Trophoblast cell (in vitro differentiated cells and primary cell): Measurements from ENCODE around the gene NR2E3.

Source experiments
- DNase-seq, 2 donors: peaks; one replicate each; pipeline ENCODE4 v3.0.0-alpha.2; 2016
- H2AFZ ChIP-seq: 2 replicates; pipeline ENCODE4 v1.6.1; 2013; ENCODE audit warnings: low read length, moderate library complexity, mild to moderate bottlenecking; ENCODE audit not compliant: insufficient read depth, poor library complexity
- H2AK5ac ChIP-seq: 2 replicates; pipeline ENCODE4 v1.6.1; 2013; ENCODE audit warnings: mild to moderate bottlenecking, low read length
- H2BK120ac ChIP-seq: 2 replicates; pipeline ENCODE4 v1.6.1; 2013; ENCODE audit warnings: low read length, mild to moderate bottlenecking, moderate library complexity; ENCODE audit not compliant: insufficient read depth, poor library complexity
- H2BK12ac ChIP-seq: 2 replicates; pipeline ENCODE4 v1.6.1; 2013; ENCODE audit warnings: mild to moderate bottlenecking, low read length, moderate library complexity
- H2BK5ac ChIP-seq: 2 replicates; pipeline ENCODE4 v1.6.1; 2013; ENCODE audit warnings: low read length, low read depth, moderate library complexity, mild to moderate bottlenecking; ENCODE audit not compliant: poor library complexity
- H3K14ac ChIP-seq: 2 replicates; pipeline ENCODE4 v1.6.1; 2013; ENCODE audit warnings: mild to moderate bottlenecking, low read length
- H3K18ac ChIP-seq: 2 replicates; pipeline ENCODE4 v1.6.1; 2013; ENCODE audit warnings: mild to moderate bottlenecking, low read length
- H3K23ac ChIP-seq: 2 replicates; pipeline ENCODE4 v1.6.1; 2013; ENCODE audit warnings: low read length
- H3K27ac ChIP-seq: 2 replicates; pipeline ENCODE4 v1.5.1; 2013; ENCODE audit warnings: low read depth, mild to moderate bottlenecking, inconsistent platforms, low read length, moderate library complexity
- H3K27me3 ChIP-seq: 2 replicates; pipeline ENCODE4 v1.6.1; 2013; ENCODE audit warnings: inconsistent platforms, mild to moderate bottlenecking, low read length, moderate library complexity; ENCODE audit not compliant: insufficient read depth
- H3K36me3 ChIP-seq, 2 experiments: 1 replicate in 1 of 2; 2 replicates in 1 of 2; pipeline ENCODE4 v1.6.1; 2013; ENCODE audit warnings: low read length in 2 of 2, mild to moderate bottlenecking in 2 of 2, moderate library complexity in 1 of 2; ENCODE audit not compliant: insufficient read depth in 2 of 2, control insufficient read depth in 1 of 2
- H3K4ac ChIP-seq: 2 replicates; pipeline ENCODE4 v1.6.1; 2013; ENCODE audit warnings: low read depth, mild to moderate bottlenecking, low read length, moderate library complexity
- H3K4me1 ChIP-seq, 2 experiments: 1 replicate in 1 of 2; 2 replicates in 1 of 2; pipeline ENCODE4 v1.6.1; 2013; ENCODE audit warnings: low read length in 2 of 2, mild to moderate bottlenecking in 2 of 2, moderate library complexity in 1 of 2; ENCODE audit not compliant: insufficient read depth in 2 of 2, control insufficient read depth in 1 of 2
- H3K4me2 ChIP-seq: 2 replicates; pipeline ENCODE4 v1.6.1; 2013; ENCODE audit warnings: inconsistent platforms, mild to moderate bottlenecking, low read length, moderate library complexity
- H3K4me3 ChIP-seq: 2 replicates; pipeline ENCODE4 v1.5.1; 2013; ENCODE audit warnings: mild to moderate bottlenecking, low read depth, low read length, inconsistent platforms
- H3K79me1 ChIP-seq: one replicate; pipeline ENCODE4 v1.6.1; 2013; ENCODE audit warnings: low read length
- H3K79me2 ChIP-seq: 2 replicates; pipeline ENCODE4 v1.6.1; 2013; ENCODE audit warnings: low read length, mild to moderate bottlenecking; ENCODE audit not compliant: control insufficient read depth, insufficient read depth, poor library complexity
- H3K9ac ChIP-seq: 2 replicates; pipeline ENCODE4 v1.6.1; 2013; ENCODE audit warnings: mild to moderate bottlenecking, low read length
- H3K9me3 ChIP-seq: 2 replicates; pipeline ENCODE4 v1.6.1; 2013; ENCODE audit warnings: low read depth, mild to moderate bottlenecking, control low read depth, inconsistent platforms, low read length; ENCODE audit not compliant: insufficient read depth
- H4K12ac ChIP-seq: 2 replicates; pipeline ENCODE4 v1.6.1; 2013; ENCODE audit warnings: low read depth, mild to moderate bottlenecking, low read length, moderate library complexity
- H4K8ac ChIP-seq: 2 replicates; pipeline ENCODE4 v1.6.1; 2013; ENCODE audit warnings: low read depth, mild to moderate bottlenecking, low read length, moderate library complexity
- H4K91ac ChIP-seq: one replicate; pipeline ENCODE4 v1.6.1; 2013; ENCODE audit warnings: low read depth, mild to moderate bottlenecking, low read length, moderate library complexity
- WGBS: extraction: QIAGEN DNeasy Blood & Tissue Kit; methylation state at CpG from one replicate; pipeline ENCODE4 v1.1.7; 2013; ENCODE audit warnings: missing lambda C conversion rate; ENCODE audit not compliant: insufficient read length, insufficient coverage; ENCODE audit errors: extremely low coverage; 5-methylcytosine and 5-hydroxymethylcytosine counted together

NR2E3 gene

DNA sequence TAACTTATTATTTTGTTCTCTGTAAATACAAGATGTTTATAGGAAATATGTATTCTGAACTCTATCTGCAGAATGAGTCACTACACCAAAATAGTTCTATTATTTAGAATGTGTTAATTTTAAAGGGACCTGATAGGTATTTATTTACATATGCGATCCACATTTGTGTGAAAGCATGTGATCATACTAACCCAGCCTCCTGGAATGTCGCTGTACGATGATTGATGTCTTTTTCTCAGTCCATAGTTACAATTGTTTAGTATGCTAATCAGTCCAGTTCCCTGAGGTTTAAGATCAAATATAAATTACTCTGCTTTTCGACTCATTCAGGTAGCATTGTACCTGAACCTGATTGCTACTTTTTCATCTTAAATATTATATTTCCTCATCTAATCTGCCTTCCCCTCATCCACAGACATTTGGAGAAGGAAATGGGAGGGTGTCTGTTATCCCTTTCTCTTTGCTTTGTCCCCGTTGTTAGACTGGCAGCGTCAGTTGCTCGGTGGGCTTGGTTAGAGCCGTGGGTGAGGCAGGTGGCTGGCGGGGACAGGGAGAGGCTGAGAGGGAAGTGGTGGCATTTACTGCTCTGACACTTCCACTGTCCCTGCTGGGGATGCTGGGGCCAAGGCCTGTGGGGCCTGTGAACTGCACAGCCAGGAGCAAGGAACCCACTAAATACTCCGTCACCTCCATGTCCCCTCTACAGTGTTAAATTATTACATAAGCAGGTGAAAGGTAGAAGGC, 27.8 kb upstream of the NR2E3 start:
- no CpG with 5 or more reads among the region's 10 CpGs for WGBS

DNA sequence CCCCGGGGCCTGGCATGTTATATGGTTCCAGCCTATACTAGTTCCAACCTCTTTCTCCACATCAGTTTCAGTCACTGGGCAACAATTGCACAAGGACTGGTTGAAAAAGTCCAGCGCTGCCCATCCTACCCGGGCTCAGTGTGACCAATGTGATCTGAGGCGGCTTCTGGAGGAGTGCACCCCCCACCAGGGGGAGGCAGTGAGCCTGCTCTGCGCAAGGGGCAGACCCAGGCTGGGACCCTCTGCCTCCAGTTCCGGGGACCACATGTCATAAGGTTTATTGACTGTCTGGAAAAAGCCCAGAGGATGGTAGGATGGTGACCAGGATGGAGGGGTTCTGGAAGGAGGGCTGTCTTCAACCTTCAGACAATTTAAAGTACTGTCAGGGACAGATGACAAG, 25.6 kb upstream of the NR2E3 start:
- no peaks in the 10 kb centered on the region for H3K79me2 ChIP-seq
- no peak overlapping the region for H3K4me3 ChIP-seq
- H3K18ac ChIP-seq = no peak overlapping the region
- no peaks in the 10 kb centered on the region for H3K36me3 ChIP-seq
- H2BK120ac ChIP-seq = no peak overlapping the region
- no peak overlapping the region for H3K14ac ChIP-seq
- H2BK5ac ChIP-seq = no peak overlapping the region
- H3K4me2 ChIP-seq = no peak overlapping the region
- no peak overlapping the region for H3K23ac ChIP-seq
- H3K4ac ChIP-seq = no peak overlapping the region
- H2AK5ac ChIP-seq = no peak overlapping the region
- H3K9me3 ChIP-seq = peaks cover 3% of the 10 kb centered on the region
- no peaks in the 10 kb centered on the region for H3K79me1 ChIP-seq
- no peak overlapping the region for H2AFZ ChIP-seq
- H4K91ac ChIP-seq = no peak overlapping the region
- H3K9ac ChIP-seq = no peak overlapping the region
- H4K12ac ChIP-seq = no peak overlapping the region
- no peak overlapping the region for H3K27ac ChIP-seq
- no peak overlapping the region for H4K8ac ChIP-seq
- H3K27me3 ChIP-seq = no peaks in the 10 kb centered on the region
- peaks cover 0 to under 1% of the 10 kb centered on the region in 2 experiments for H3K4me1 ChIP-seq
- peak in 1 of 2 donors; percentile 19 for DNase-seq
- H2BK12ac ChIP-seq = no peak overlapping the region
- WGBS = no CpG with 5 or more reads among the region's 6 CpGs

More for the DNA sequence above, 27.8 kb upstream of the NR2E3 start:
- H3K18ac ChIP-seq = no peak overlapping the region
- no peak for DNase-seq
- no peak overlapping the region for H3K27ac ChIP-seq
- H4K8ac ChIP-seq = no peak overlapping the region
- H2BK12ac ChIP-seq = no peak overlapping the region
- H2BK120ac ChIP-seq = no peak overlapping the region
- no peak overlapping the region for H3K23ac ChIP-seq
- H3K4me1 ChIP-seq = peaks cover 4 to 5% of the 10 kb centered on the region in 2 experiments
- H3K79me1 ChIP-seq = peaks cover 2% of the 10 kb centered on the region
- no peak overlapping the region for H3K4ac ChIP-seq
- no peak overlapping the region for H2AK5ac ChIP-seq
- no peak overlapping the region for H2AFZ ChIP-seq
- H3K79me2 ChIP-seq = no peaks in the 10 kb centered on the region
- H3K9me3 ChIP-seq = no peaks in the 10 kb centered on the region
- no peak overlapping the region for H4K12ac ChIP-seq
- no peak overlapping the region for H3K4me2 ChIP-seq
- no peaks in the 10 kb centered on the region for H3K36me3 ChIP-seq
- H3K27me3 ChIP-seq = no peaks in the 10 kb centered on the region
- H2BK5ac ChIP-seq = no peak overlapping the region
- no peak overlapping the region for H3K4me3 ChIP-seq
- H3K14ac ChIP-seq = no peak overlapping the region
- H4K91ac ChIP-seq = no peak overlapping the region
- H3K9ac ChIP-seq = no peak overlapping the region

DNA sequence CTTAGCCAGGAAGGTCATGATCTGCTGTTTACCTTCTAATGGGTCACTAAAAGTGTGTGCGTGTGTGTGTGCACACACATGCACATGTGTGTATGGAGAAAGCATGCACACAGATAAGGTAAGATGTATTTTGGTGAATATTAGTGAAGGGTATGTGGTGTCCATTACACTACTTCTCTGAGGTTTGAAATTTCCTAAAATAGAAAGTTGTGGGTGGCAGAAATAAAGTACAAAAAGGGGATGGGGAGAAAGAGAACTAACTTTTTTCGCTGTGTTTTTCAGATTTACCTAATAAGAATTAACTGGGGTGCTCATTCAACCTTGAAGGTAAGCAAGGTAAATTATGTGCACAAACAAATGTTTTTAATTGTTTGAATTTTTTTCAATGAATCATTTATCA, 24.4 kb upstream of the NR2E3 start:
- Histone ChIP-seq H2AFZ (no peak overlapping the region), H3K14ac (no peak overlapping the region), H3K4me3 (no peak overlapping the region), H3K4me2 (no peak overlapping the region), H3K79me2 (no peaks in the 10 kb centered on the region), H3K9me3 (peaks cover 3% of the 10 kb centered on the region), H2BK5ac (no peak overlapping the region), H2BK12ac (no peak overlapping the region), H3K27me3 (no peaks in the 10 kb centered on the region), H3K9ac (no peak overlapping the region), H3K36me3 (no peaks in the 10 kb centered on the region), H4K91ac (no peak overlapping the region), H4K8ac (no peak overlapping the region), H4K12ac (no peak overlapping the region), H3K79me1 (peaks cover 3% of the 10 kb centered on the region), H3K18ac (no peak overlapping the region), H3K4ac (no peak overlapping the region), H3K23ac (no peak overlapping the region), H3K4me1 (peaks cover 5 to 9% of the 10 kb centered on the region in 2 experiments), H2BK120ac (no peak overlapping the region), H3K27ac (no peak overlapping the region), H2AK5ac (no peak overlapping the region)
- no CpG with 5 or more reads among the region's 2 CpGs for WGBS
- no peak for DNase-seq

DNA sequence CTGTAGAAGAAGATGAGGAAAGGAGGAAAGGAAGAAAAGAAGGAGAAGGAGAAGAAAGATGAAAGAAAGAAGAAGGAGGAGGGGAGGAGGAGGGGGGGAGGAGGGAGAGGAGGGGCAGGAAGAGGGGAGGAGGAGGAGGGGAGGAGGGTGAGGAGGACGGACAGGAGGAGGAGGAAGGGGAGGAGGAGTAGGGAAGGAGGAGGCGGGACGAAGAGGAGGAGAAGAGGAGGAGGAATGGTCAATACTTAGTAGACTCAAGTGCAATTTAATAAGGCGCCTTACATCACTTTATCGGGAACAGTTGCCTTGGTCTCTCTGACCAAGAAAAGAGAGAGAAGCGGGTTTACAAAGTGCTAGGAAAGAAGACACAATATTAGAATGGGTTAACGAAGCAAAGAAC, 23.7 kb upstream of the NR2E3 start:
- Histone ChIP-seq H3K9ac (no peak overlapping the region), H3K79me2 (no peaks in the 10 kb centered on the region), H3K4me1 (peaks cover 5 to 9% of the 10 kb centered on the region in 2 experiments), H3K9me3 (peaks cover 3% of the 10 kb centered on the region), H3K14ac (no peak overlapping the region), H2AK5ac (no peak overlapping the region), H3K4ac (no peak overlapping the region), H3K18ac (no peak overlapping the region), H3K27ac (no peak overlapping the region), H4K91ac (no peak overlapping the region), H3K4me3 (no peak overlapping the region), H4K8ac (no peak overlapping the region), H2BK5ac (no peak overlapping the region), H2AFZ (no peak overlapping the region), H3K23ac (no peak overlapping the region), H4K12ac (no peak overlapping the region), H2BK120ac (no peak overlapping the region), H3K4me2 (no peak overlapping the region), H3K36me3 (no peaks in the 10 kb centered on the region), H3K79me1 (peaks cover 3% of the 10 kb centered on the region), H2BK12ac (no peak overlapping the region), H3K27me3 (no peaks in the 10 kb centered on the region)
- WGBS = 100% methylated on average over 3 of the region's 7 CpGs
- no peak for DNase-seq
